Measurements from ENCODE around the gene TMPRSS11F. TPM values are rescaled to one million over a fixed set of nuclear protein-coding genes. Genes with fewer than 3 reads are reported as not detected.

The TMPRSS11F gene
- polyA plus RNA-seq, 3 donors from 2014 or later, result not detected

DNA sequence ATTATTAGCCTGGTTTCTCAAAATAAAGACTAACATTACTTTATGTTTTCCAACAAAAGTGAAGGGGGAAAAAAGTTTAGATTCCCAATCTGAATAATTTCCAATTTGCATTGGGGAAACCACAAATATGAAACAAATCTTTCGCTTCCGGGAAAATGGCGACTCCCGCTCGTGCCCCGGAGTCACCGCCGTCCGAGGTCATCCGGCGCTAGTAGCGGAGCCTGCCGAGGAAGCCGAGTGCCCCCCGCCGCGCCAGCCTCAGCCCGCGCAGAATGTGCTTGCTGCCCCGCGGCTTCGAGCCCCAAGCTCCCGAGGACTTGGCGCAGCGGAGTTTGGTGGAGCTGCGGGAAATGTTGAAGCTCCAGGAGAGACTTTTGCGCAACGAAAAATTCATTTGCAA is 91.4 kb downstream of the TMPRSS11F start:
- Mint-ChIP-seq H3K9me3 (peaks cover 0 to 2% (median 0%) of the 10 kb centered on the region in 6 donors), H3K4me1 (no peaks in the 10 kb centered on the region), H3K4me3 (no peak overlapping the region), H3K27ac (no peak overlapping the region), H3K27me3 (ENCODE audit: low read depth in 3 of 3) (no peaks in the 10 kb centered on the region), H3K36me3 (no peaks in the 10 kb centered on the region)
- DNase-seq, result no peak

DNA sequence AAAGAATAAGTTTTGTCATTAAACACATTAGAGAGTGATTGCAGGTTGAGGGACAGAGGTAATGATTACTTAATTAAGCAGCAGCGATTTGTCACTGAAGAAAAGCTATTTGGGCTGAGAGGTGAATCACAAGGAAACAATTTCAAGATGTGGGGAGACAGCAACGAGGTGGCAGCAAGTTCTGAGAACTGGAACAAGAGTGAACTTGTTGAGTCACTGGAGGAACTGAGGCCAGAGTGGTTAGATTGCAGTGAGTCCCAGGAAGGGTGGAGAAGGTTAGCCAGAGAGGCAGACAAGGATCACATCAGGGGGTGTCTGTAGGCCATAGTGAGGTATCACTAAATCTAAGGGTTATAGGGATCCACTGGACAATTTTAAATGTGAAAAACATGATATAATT is 108.5 kb downstream of the TMPRSS11F start:
- Mint-ChIP-seq H3K27me3 (ENCODE audit: low read depth in 3 of 3) (peaks cover 0 to 2% (median 0%) of the 10 kb centered on the region in 3 donors), H3K4me1 (no peaks in the 10 kb centered on the region), H3K4me3 (no peak overlapping the region), H3K27ac (no peak overlapping the region), H3K36me3 (no peaks in the 10 kb centered on the region), H3K9me3 (peaks cover 0 to 4% (median 0%) of the 10 kb centered on the region in 6 donors)
- no peak for DNase-seq

DNA sequence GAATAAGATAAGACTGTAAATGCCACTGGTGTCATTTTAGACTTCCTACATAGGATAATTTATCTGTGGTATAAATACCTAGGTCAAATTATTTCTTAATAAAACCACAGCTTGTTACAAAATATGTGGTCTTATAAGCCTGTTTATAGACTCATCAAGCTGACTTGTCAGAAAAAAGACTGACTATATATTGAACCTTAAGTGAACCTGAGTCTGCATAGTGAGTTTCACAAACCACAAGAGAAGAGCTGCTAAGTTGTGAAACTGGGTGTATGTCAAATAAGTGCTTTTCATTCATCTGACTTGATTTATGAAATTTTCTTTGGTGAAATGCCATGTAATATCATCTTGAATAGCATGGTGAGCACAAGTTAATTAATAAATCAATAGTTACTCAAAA is 118.0 kb downstream of the TMPRSS11F start:
- peaks cover 0 to 5% (median 0%) of the 10 kb centered on the region in 6 donors for H3K9me3 Mint-ChIP-seq
- H3K27me3 Mint-ChIP-seq (ENCODE audit: low read depth in 3 of 3), result peaks cover 0 to 3% (median 2%) of the 10 kb centered on the region in 3 donors
- H3K27ac Mint-ChIP-seq, result no peak overlapping the region
- H3K36me3 Mint-ChIP-seq, result no peaks in the 10 kb centered on the region
- H3K4me1 Mint-ChIP-seq, result no peaks in the 10 kb centered on the region
- no peak overlapping the region for H3K4me3 Mint-ChIP-seq
- DNase-seq, result no peak

Other genes starting within 250 kb of the TMPRSS11F start
- not detected for gene TMPRSS11D, start 245.9 kb downstream of the TMPRSS11F start, polyA plus RNA-seq
- gene TMPRSS11A, start 166.4 kb downstream of the TMPRSS11F start, polyA plus RNA-seq, result not detected
- gene TMPRSS11B, start 115.8 kb upstream of the TMPRSS11F start, polyA plus RNA-seq, result not detected
- gene YTHDC1, start 220.2 kb upstream of the TMPRSS11F start, polyA plus RNA-seq, result 10 to 100 TPM in 2 of 3 donors, 1 to 10 TPM in 1; 4.9 to 53.9 (median 24.1) TPM

Measured in immature natural killer cell (primary cell).